Central memory CD8-positive, alpha-beta T cell (primary cell): ENCODE results near the gene ARHGAP30.
A peak's percentile ranks its signal among the peaks of the same experiment; 100 is the strongest.
"Not testable (repeated sequence)": the region's sequence is repeated elsewhere in the genome, so short reads cannot be mapped to it uniquely, and the experiment has no call there.

Source experiments
- ATAC-seq: fragments of 150-1000 bp; cut with Tn5 transposase; replicated peaks from 2 replicates; pipeline ENCODE4 v1.10.0; 2022; ENCODE audit warnings: mild to moderate bottlenecking, moderate FRiP score, moderate number of reproducible peaks; ENCODE audit not compliant: poor library complexity, severe bottlenecking; ENCODE audit errors: extremely low read depth
- DNase-seq, 2 donors: peaks; one replicate each; pipeline ENCODE4 v3.0.0; 2021; ENCODE audit warnings: low spot score in 2 of 2
- H3K27ac Mint-ChIP-seq: one replicate; pipeline ENCODE4 v1.8.0; 2022; ENCODE audit warnings: low read depth, mild to moderate bottlenecking, moderate library complexity, mixed read lengths
- H3K27me3 Mint-ChIP-seq: one replicate; pipeline ENCODE4 v1.8.0; 2022; ENCODE audit warnings: mixed read lengths
- H3K36me3 Mint-ChIP-seq: one replicate; pipeline ENCODE4 v1.8.0; 2022; ENCODE audit warnings: mild to moderate bottlenecking, moderate library complexity, mixed read lengths; ENCODE audit not compliant: insufficient read depth
- H3K4me1 Mint-ChIP-seq: one replicate; pipeline ENCODE4 v1.8.0; 2022; ENCODE audit warnings: mixed read lengths
- H3K4me3 Mint-ChIP-seq: one replicate; pipeline ENCODE4 v1.8.0; 2022; ENCODE audit warnings: mild to moderate bottlenecking, moderate library complexity, mixed read lengths
- H3K9me3 Mint-ChIP-seq: one replicate; pipeline ENCODE4 v1.8.0; 2022; ENCODE audit warnings: mixed read lengths

The ARHGAP30 gene

GRCh38 chr1:161019751-161020495 is 49.8 kb downstream of the ARHGAP30 start:
- peak overlapping the region; percentile 91 for H3K27ac Mint-ChIP-seq
- ATAC-seq (no peak), DNase-seq (no peak)

DNA sequence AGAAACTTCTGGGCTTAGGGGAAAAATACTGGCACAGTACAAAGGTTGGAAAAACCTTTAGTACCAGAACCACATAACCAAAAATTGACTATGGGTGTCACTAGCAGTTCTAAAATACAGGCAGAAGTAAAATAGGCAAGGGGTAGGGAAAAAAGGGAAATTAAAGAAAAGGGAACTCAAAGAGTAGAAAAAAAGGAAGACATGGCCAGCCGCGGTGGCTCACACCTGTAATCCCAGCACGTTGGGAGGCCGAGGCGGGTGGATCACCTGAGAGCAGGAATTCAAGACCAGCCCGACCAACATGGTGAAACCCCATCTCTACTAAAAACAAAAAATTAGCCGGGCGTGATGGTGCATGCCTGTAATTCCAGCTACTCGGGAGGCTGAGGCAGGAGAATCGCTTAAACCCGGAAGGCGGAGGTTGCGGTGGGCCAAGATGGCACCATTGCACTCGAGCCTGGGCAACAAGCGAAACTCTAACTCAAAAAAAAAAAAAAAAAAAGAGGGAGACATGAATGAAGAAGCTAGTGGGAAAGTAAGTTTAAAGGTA is 50.5 kb downstream of the ARHGAP30 start:
- Mint-ChIP-seq H3K27ac (peak overlapping the region; percentile 91), H3K4me3 (peak overlapping the region; percentile 91), H3K4me1 (peaks cover 45% of the 10 kb centered on the region)
- H3K9me3 Mint-ChIP-seq, H3K36me3 Mint-ChIP-seq, ATAC-seq, H3K27me3 Mint-ChIP-seq, DNase-seq: not testable (repeated sequence)

More at GRCh38 chr1:161019751-161020495, 49.8 kb downstream of the ARHGAP30 start:
- peaks cover 1% of the 10 kb centered on the region for H3K36me3 Mint-ChIP-seq
- no peaks in the 10 kb centered on the region for H3K9me3 Mint-ChIP-seq
- peaks cover 43% of the 10 kb centered on the region for H3K4me1 Mint-ChIP-seq
- H3K4me3 Mint-ChIP-seq: peak overlapping the region; percentile 91
- H3K27me3 Mint-ChIP-seq: no peaks in the 10 kb centered on the region

DNA sequence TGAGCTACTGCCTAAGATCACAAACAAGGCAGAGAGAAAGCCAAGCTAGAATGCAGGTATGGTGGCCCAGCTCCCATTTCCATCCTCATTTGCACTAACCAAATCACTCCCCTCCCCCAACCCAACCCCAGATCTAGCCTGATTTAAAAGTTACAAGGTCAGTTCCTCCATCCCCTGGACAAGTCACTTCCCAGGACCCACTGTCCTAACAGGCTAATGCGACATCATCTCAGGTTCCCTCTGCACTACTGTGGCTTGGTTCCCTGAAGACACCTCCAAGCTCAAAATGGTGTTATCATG is 51.1 kb downstream of the ARHGAP30 start:
- DNase-seq: no peak
- peak overlapping the region; percentile 91 for H3K27ac Mint-ChIP-seq
- H3K27me3 Mint-ChIP-seq: no peaks in the 10 kb centered on the region
- H3K4me3 Mint-ChIP-seq: no peak overlapping the region
- H3K9me3 Mint-ChIP-seq: no peaks in the 10 kb centered on the region
- peaks cover 47% of the 10 kb centered on the region for H3K4me1 Mint-ChIP-seq
- ATAC-seq: no peak
- H3K36me3 Mint-ChIP-seq: peaks cover 6% of the 10 kb centered on the region

- no peaks in the 10 kb centered on the region for H3K27me3 Mint-ChIP-seq
- peaks cover 9% of the 10 kb centered on the region for H3K36me3 Mint-ChIP-seq
- no peak overlapping the region for H3K27ac Mint-ChIP-seq
- DNase-seq (no peak), ATAC-seq (no peak)
- no peaks in the 10 kb centered on the region for H3K9me3 Mint-ChIP-seq
- H3K4me3 Mint-ChIP-seq: no peak overlapping the region
- peaks cover 51% of the 10 kb centered on the region for H3K4me1 Mint-ChIP-seq
These were observed 51.7 kb downstream of the ARHGAP30 start for GRCh38 chr1:161017756-161018630.

DNA sequence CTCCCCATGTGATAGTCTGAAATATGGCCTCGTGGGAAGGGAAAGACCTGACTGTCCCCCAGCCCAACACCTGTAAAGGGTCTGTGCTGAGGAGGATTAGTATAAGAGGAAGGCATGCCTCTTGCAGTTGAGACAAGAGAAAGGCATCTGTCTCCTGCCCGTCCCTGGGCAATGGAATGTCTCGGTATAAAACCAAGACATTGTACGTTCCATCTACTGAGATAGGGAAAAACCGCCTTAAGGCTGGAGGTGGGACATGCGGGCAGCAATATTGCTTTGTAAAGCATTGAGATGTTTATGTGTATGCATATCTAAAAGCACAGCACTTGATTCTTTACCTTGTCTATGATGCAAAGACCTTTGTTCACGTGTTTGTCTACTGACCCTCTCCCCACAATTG is 52.5 kb downstream of the ARHGAP30 start:
- not testable (repeated sequence) for H3K27me3 Mint-ChIP-seq, DNase-seq, H3K36me3 Mint-ChIP-seq, H3K4me3 Mint-ChIP-seq, H3K27ac Mint-ChIP-seq, ATAC-seq, H3K9me3 Mint-ChIP-seq
- peaks cover 54% of the 10 kb centered on the region for H3K4me1 Mint-ChIP-seq

DNA sequence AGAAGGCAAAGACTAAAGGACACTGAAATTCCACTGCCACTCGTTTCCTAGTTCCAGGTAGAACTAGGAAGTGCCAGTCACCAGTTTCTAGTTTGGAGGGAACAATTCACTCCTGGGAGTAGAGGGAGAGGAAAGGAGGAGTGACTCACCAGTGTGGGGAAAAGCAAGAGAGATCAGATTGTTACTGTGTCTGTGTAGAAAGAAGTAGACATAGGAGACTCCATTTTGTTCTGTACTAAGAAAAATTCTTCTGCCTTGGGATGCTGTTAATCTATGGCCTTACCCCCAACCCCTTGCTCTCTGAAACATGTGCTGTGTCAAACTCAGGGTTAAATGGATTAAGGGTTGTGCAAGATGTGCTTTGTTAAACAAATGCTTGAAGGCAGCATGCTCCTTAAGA is 53.0 kb downstream of the ARHGAP30 start:
- H3K27ac Mint-ChIP-seq, H3K27me3 Mint-ChIP-seq, H3K9me3 Mint-ChIP-seq, DNase-seq, H3K4me3 Mint-ChIP-seq, ATAC-seq: not testable (repeated sequence)
- Mint-ChIP-seq H3K4me1 (peaks cover 55% of the 10 kb centered on the region), H3K36me3 (peaks cover 11% of the 10 kb centered on the region)

GRCh38 chr1:161013488-161014230 is 56.0 kb downstream of the ARHGAP30 start:
- H3K36me3 Mint-ChIP-seq: peaks cover 10% of the 10 kb centered on the region
- peaks cover 36% of the 10 kb centered on the region for H3K4me1 Mint-ChIP-seq
- ATAC-seq (peak; percentile 88), DNase-seq (peak; percentile 33 to 58)
- peak overlapping the region; percentile 80 for H3K4me3 Mint-ChIP-seq
- H3K9me3 Mint-ChIP-seq: no peaks in the 10 kb centered on the region
- no peaks in the 10 kb centered on the region for H3K27me3 Mint-ChIP-seq
- peak overlapping the region; percentile 91 for H3K27ac Mint-ChIP-seq

DNA sequence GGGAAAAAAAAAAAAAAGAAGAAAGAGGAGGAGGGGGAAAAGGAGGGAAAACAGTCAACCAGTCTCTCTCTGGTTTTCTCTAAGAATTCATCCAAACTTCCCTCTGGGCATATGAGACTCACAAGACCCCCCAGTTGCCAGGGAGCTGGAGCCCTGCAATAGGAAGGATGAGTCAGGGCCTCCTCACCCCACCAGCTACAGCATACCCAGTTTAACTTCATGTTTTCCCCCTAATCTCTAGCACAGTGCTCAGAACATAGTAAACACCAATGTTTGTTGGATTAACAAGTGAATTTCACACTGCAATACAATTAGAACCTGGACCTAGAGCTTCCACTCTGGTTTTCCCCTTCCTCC is 56.6 kb downstream of the ARHGAP30 start:
- DNase-seq (no peak), ATAC-seq (peak; percentile 25)
- peak overlapping the region; percentile 80 for H3K4me3 Mint-ChIP-seq
- H3K36me3 Mint-ChIP-seq: peaks cover 10% of the 10 kb centered on the region
- H3K4me1 Mint-ChIP-seq: peaks cover 31% of the 10 kb centered on the region
- H3K27me3 Mint-ChIP-seq: no peaks in the 10 kb centered on the region
- H3K9me3 Mint-ChIP-seq: no peaks in the 10 kb centered on the region
- H3K27ac Mint-ChIP-seq: peak overlapping the region; percentile 91

- no peak for ATAC-seq
- H3K4me1 Mint-ChIP-seq: peaks cover 28% of the 10 kb centered on the region
- no peaks in the 10 kb centered on the region for H3K27me3 Mint-ChIP-seq
- H3K9me3 Mint-ChIP-seq: no peaks in the 10 kb centered on the region
- peaks cover 10% of the 10 kb centered on the region for H3K36me3 Mint-ChIP-seq
- H3K27ac Mint-ChIP-seq: peak overlapping the region; percentile 63
- no peak for DNase-seq
- no peak overlapping the region for H3K4me3 Mint-ChIP-seq
These were observed 57.3 kb downstream of the ARHGAP30 start for GRCh38 chr1:161012420-161012819.

DNA sequence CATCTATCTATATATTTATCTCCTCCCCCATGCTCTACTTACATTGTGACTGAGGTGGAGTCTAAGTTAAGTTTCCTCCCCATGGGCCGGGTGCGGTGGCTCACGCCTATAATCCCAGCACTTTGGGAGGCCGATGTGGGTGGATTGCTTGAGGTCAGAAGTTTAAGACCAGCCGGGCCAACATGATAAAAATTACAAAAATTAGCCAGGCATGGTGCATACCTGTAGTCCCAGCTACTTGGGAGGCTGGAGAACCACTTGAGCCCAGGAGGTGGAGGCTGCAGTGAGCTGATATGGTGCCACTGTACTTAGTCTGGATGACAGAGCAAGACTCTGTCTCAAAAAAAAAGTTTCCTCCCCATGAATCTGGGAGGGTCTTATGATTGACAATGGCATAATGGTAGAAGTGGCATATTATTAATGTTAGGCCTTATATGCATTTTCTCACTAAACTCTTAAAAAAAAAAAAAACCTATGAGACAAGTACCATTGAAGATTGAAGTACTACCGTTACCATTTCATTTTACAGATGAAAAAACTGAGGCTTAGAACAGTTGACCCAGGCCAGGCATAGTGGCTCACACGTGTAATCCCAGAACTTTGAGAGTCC is 60.0 kb downstream of the ARHGAP30 start:
- no peak overlapping the region for H3K4me3 Mint-ChIP-seq
- H3K4me1 Mint-ChIP-seq: peaks cover 35% of the 10 kb centered on the region
- peaks cover 10% of the 10 kb centered on the region for H3K36me3 Mint-ChIP-seq
- H3K9me3 Mint-ChIP-seq: no peaks in the 10 kb centered on the region
- H3K27me3 Mint-ChIP-seq: no peaks in the 10 kb centered on the region
- ATAC-seq (no peak), DNase-seq (no peak)
- H3K27ac Mint-ChIP-seq: peak overlapping the region; percentile 10

DNA sequence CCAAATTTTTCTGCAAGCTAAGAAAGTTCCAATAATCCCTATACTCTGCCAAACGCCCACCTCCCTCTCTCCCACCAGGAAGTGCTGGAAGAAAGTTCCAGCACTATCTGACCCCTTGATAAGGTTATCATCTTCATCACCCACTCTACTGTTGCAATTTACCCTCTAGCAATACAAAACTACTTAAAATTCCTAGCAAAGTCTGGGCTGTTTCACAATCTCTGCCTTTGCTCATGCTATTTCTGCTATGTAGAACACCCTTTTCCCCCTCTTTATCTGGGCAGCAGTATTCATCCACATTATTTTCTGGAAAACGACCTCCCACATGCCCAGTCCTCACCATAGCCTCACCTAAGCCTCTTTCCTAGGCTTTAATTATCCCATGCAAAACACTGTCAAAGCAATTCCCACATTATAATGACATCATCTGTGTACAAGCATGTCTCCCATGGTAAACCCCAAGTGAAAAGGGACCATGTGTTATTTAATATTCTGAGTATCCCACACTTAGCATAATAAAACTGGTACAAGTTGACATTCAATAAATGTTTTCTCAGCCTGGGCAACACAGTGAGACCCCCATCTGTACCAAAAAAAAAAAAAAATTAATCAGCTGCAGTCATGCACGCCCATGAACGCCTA is 60.7 kb downstream of the ARHGAP30 start:
- no peaks in the 10 kb centered on the region for H3K9me3 Mint-ChIP-seq
- H3K4me3 Mint-ChIP-seq: no peak overlapping the region
- peaks cover 9% of the 10 kb centered on the region for H3K36me3 Mint-ChIP-seq
- DNase-seq (no peak), ATAC-seq (no peak)
- H3K27ac Mint-ChIP-seq: peak overlapping the region; percentile 26
- H3K27me3 Mint-ChIP-seq: no peaks in the 10 kb centered on the region
- H3K4me1 Mint-ChIP-seq: peaks cover 31% of the 10 kb centered on the region

GRCh38 chr1:161007369-161007768 is 62.3 kb downstream of the ARHGAP30 start:
- peaks cover 20% of the 10 kb centered on the region for H3K4me1 Mint-ChIP-seq
- H3K9me3 Mint-ChIP-seq: no peaks in the 10 kb centered on the region
- no peak for ATAC-seq
- H3K36me3 Mint-ChIP-seq: peaks cover 2% of the 10 kb centered on the region
- no peaks in the 10 kb centered on the region for H3K27me3 Mint-ChIP-seq
- DNase-seq: no peak
- H3K27ac Mint-ChIP-seq: no peak overlapping the region
- H3K4me3 Mint-ChIP-seq: no peak overlapping the region
